Heart right ventricle (tissue), 16 donors: ENCODE measurements around the gene GGACT. TPM values are rescaled to one million over a fixed set of nuclear protein-coding genes. Genes with fewer than 3 reads are reported as not detected.

Source experiments
- ATAC-seq, 8 donors: fragments of 200-7000 bp; cut with Tn5 transposase; one replicate each; pipeline ENCODE4 v1.9.1; 2020; ENCODE audit warnings: mild to moderate bottlenecking in 8 of 8, moderate library complexity in 8 of 8, moderate number of reproducible peaks in 1 of 8
- DNase-seq, 2 donors: peaks; one replicate each; pipeline ENCODE4 v3.0.0-alpha.2; 2020
- H3K27ac ChIP-seq, 10 donors: fragments of 200-600 bp; sonication (generic) in 2 of 10; one replicate each; pipeline versions ENCODE4 v1.5.0 to v1.8.0; 2020 to 2022; ENCODE audit warnings: mild to moderate bottlenecking in 3 of 10
- H3K27me3 ChIP-seq, 7 donors: fragments of 200-600 bp; one replicate each; pipeline ENCODE4 v1.8.0; 2021 to 2022; ENCODE audit warnings: mild to moderate bottlenecking in 2 of 7
- H3K36me3 ChIP-seq, 9 donors: fragments of 200-600 bp; sonication (generic) in 1 of 9; one replicate each; pipeline versions ENCODE4 v1.5.0 to v1.8.0; 2020 to 2022; ENCODE audit warnings: mild to moderate bottlenecking in 2 of 9
- H3K4me1 ChIP-seq, 9 donors: fragments of 200-600 bp; sonication (generic) in 1 of 9; one replicate each; pipeline versions ENCODE4 v1.5.0 to v1.8.0; 2020 to 2022; ENCODE audit warnings: mild to moderate bottlenecking in 4 of 9
- H3K4me3 ChIP-seq, 10 donors: fragments of 200-600 bp; sonication (generic) in 2 of 10; one replicate each; pipeline versions ENCODE4 v1.5.0 to v1.8.0; 2020 to 2022; ENCODE audit warnings: mild to moderate bottlenecking in 7 of 10, moderate library complexity in 2 of 10
- H3K9me3 ChIP-seq, 11 donors: fragments of 200-600 bp in 10 of 11; sonication (generic) in 2 of 11; one replicate each; pipeline versions ENCODE4 v1.5.0 to v1.8.0; 2013 to 2022; ENCODE audit warnings: mild to moderate bottlenecking in 2 of 11, control low read depth in 1 of 11, moderate library complexity in 1 of 11
- CTCF ChIP-seq, 9 donors: fragments of 200-600 bp; sonication (generic) in 2 of 9; IDR thresholded peaks; one replicate each; pipeline versions ENCODE4 v1.5.0 to v1.8.0; 2021 to 2022; ENCODE audit warnings: antibody characterized with exemption in 9 of 9, mild to moderate bottlenecking in 5 of 9, moderate library complexity in 1 of 9
- WGBS, 2 donors: extraction: QIAGEN DNeasy Blood & Tissue Kit; methylation state at CpG; one replicate each; pipeline ENCODE4 v1.1.7; 2013; ENCODE audit warnings: inconsistent platforms in 1 of 2; 5-methylcytosine and 5-hydroxymethylcytosine counted together
- intact Hi-C, 10 donors: fragments of 100-400 bp; cut with DNase I; formaldehyde crosslinking; loops; one replicate each; pipeline versions ENCODE4 v1.11.1 to v1.14.2; 2022
- polyA plus RNA-seq, 2 donors: library from polyadenylated mRNA; stranded (reverse); fragments of 200-250 nt; gene quantifications; one replicate each; pipeline ENCODE4 v1.2.3, GENCODE V29; 2013
- total RNA-seq, 10 donors: library from RNA; stranded (reverse); fragmentation: NEBNext Ultra II Directional in 3 of 10; extraction: Animal tissue kit (Norgen Biotek cat#: 25700) in 3 of 10; gene quantifications; one replicate each; pipeline versions ENCODE4 v1.2.1 to v1.2.4, GENCODE V29; 2021 to 2023
- donor health status: Arrhythmogenic right ventricular cardiomyopathy.
- donor health status: ischemic (EF 13 %, LVEDD 7.1; RV severe dilation, severe dysfunction).
- donor health status: healthy with polysubstance abuse.
- donor health status: DM: no; HTN: yes; CAD: no.
- donor health status: DM: no; HTN: no; CAD: no.
- donor health status: ischemic (EF 25% LVEDD 6.9; RV normal size, moderate dysfunction).
- donor health status: ischemic (EF 25% LVEDD 5.7; RV mildly dilated, moderate dysfunction).
- donor health status: healthy.
- donor health status: DM: yes; HTN: yes; CAD: no.
- donor health status: Ischemic cardiomyopathy.
- donor health status: ischemic (EF 35%, LVEDD 5.7; RV mildly dilated, moderate dysfunction).
- donor health status: nonischemic (EF 11% LVEDD 7.7; RV severe dilation, severe dysfunction).
- donor health status: DM: yes; HTN: yes; CAD: no.
- donor health status: PGD.
- donor health status: ischemic (EF 29% LVEDD 5.4; RV normal size, mild dysfunction).
- donor health status: nonischemic (EF 23%, LVEDD 6.1; RV moderate dilation, normal function).

GGACT gene
- total and polyA plus RNA-seq, 12 donors = 0.51 to 3.5 (median 1.6) TPM

- ATAC-seq (no peak), DNase-seq (no peak)
- H3K9me3 ChIP-seq = peaks cover 0 to 5% (median 0%) of the 10 kb centered on the region in 11 donors
- WGBS, 2 donors = 91 to 92% methylated on average over 5 of the region's 5 CpGs
- no peak for TF ChIP-seq CTCF (IDR thresholded peaks at IDR 0.05)
- no peak overlapping the region for H3K27ac ChIP-seq
- H3K4me3 ChIP-seq = no peak overlapping the region
- H3K4me1 ChIP-seq = peaks cover 0 to 36% (median 0%) of the 10 kb centered on the region in 9 donors
- H3K36me3 ChIP-seq = peaks cover 0 to 22% (median 0%) of the 10 kb centered on the region in 9 donors
- intact Hi-C loops = no loop called here
- H3K27me3 ChIP-seq = no peaks in the 10 kb centered on the region
Observed at GRCh38 chr13:100613031-100613430, 24.4 kb upstream of the GGACT start.

- no peak overlapping the region for H3K4me3 ChIP-seq
- no peaks in the 10 kb centered on the region for H3K27me3 ChIP-seq
- no peak for TF ChIP-seq CTCF (IDR thresholded peaks at IDR 0.05)
- intact Hi-C loops = no loop called here
- H3K4me1 ChIP-seq = peaks cover 0 to 38% (median 0%) of the 10 kb centered on the region in 9 donors
- peaks cover 0 to 5% (median 0%) of the 10 kb centered on the region in 11 donors for H3K9me3 ChIP-seq
- peaks cover 0 to 22% (median 0%) of the 10 kb centered on the region in 9 donors for H3K36me3 ChIP-seq
- H3K27ac ChIP-seq = no peak overlapping the region
- 62 to 67% methylated on average over 9 of the region's 9 CpGs for WGBS, 2 donors
- peak in 1 of 2 donors; percentile 8 for DNase-seq
- ATAC-seq = peak in 6 of 8 donors; percentile 38 to 93 (median 77)
Observed at GRCh38 chr13:100611678-100612492, 23.3 kb upstream of the GGACT start.

GRCh38 chr13:100610391-100611347, 22.1 kb upstream of the GGACT start:
- intact Hi-C loops = no loop called here
- H3K4me1 ChIP-seq = peaks cover 0 to 38% (median 0%) of the 10 kb centered on the region in 9 donors
- H3K36me3 ChIP-seq = peaks cover 0 to 33% (median 0%) of the 10 kb centered on the region in 9 donors
- H3K27ac ChIP-seq = peak overlapping the region in 1 of 10 donors; percentile 23
- no peaks in the 10 kb centered on the region for H3K27me3 ChIP-seq
- H3K4me3 ChIP-seq = no peak overlapping the region
- H3K9me3 ChIP-seq = no peaks in the 10 kb centered on the region
- TF ChIP-seq CTCF (IDR thresholded peaks at IDR 0.05) = no peak
- no peak for ATAC-seq
- 66 to 69% methylated on average over 6 of the region's 6 CpGs for WGBS, 2 donors
- DNase-seq = no peak

- peaks cover 0 to 49% (median 0%) of the 10 kb centered on the region in 9 donors for H3K4me1 ChIP-seq
- no peak for ATAC-seq
- peak overlapping the region in 1 of 10 donors; percentile 32 for H3K27ac ChIP-seq
- no peaks in the 10 kb centered on the region for H3K9me3 ChIP-seq
- H3K4me3 ChIP-seq = no peak overlapping the region
- no peaks in the 10 kb centered on the region for H3K27me3 ChIP-seq
- intact Hi-C loops = no loop called here
- no peak for TF ChIP-seq CTCF (IDR thresholded peaks at IDR 0.05)
- H3K36me3 ChIP-seq = peaks cover 0 to 40% (median 0%) of the 10 kb centered on the region in 9 donors
- DNase-seq = no peak
- 86 to 90% methylated on average over 6 of the region's 6 CpGs for WGBS, 2 donors
Observed at GRCh38 chr13:100608906-100609305, 20.3 kb upstream of the GGACT start.
